22Rv1 (cell line): ENCODE data around the gene KPNB1.

Experiments used
- H3K27ac ChIP-seq: fragments of 450-650 bp; 2 replicates; pipeline ENCODE4 v1.5.1; 2017
- ZFX ChIP-seq: fragments of 450-650 bp; IDR thresholded peaks from 2 replicates; pipeline ENCODE4 v1.6.1; 2017; ENCODE audit warnings: antibody characterized with exemption, borderline replicate concordance
- TF ChIP-seq, protein P1 (sequence below): fragments of 450-650 bp; IDR thresholded peaks from 2 replicates; pipeline ENCODE4 v1.5.1; 2017; ENCODE audit warnings: mild to moderate bottlenecking

KPNB1 gene

DNA sequence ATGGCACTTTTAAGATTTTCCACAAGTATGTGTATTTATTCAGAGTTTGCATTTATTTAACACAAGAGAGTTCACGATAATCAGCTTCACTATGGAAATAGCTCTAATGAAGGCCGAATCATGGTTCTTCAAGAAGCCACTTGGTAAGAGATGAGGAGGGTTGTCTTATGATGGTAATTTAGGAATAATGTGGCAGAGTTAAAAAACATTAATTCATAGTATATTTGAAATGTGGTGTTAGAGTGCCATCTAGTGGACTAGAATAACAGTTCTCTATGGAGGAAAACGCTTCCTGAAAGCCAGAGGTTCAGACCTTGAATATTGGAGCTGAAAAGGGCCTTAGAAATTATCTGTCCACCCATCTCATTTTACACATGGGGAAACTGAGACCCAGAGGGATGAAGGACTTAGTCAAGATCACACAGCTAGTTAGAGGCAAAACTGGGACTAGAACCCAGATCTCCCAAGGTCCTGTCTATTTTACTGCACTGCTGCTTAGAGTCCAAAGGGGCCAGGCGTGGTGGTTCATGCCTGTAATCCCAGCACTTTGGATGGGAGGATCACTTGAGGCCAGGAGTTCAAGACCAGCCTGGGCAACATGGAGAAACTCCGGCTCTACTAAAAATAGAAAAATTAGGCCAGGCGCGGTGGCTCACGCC lies 33.8 kb upstream of the KPNB1 start:
- no peak overlapping the region for H3K27ac ChIP-seq
- TF ChIP-seq, protein P1, sequence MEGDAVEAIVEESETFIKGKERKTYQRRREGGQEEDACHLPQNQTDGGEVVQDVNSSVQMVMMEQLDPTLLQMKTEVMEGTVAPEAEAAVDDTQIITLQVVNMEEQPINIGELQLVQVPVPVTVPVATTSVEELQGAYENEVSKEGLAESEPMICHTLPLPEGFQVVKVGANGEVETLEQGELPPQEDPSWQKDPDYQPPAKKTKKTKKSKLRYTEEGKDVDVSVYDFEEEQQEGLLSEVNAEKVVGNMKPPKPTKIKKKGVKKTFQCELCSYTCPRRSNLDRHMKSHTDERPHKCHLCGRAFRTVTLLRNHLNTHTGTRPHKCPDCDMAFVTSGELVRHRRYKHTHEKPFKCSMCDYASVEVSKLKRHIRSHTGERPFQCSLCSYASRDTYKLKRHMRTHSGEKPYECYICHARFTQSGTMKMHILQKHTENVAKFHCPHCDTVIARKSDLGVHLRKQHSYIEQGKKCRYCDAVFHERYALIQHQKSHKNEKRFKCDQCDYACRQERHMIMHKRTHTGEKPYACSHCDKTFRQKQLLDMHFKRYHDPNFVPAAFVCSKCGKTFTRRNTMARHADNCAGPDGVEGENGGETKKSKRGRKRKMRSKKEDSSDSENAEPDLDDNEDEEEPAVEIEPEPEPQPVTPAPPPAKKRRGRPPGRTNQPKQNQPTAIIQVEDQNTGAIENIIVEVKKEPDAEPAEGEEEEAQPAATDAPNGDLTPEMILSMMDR: peak; percentile 79
- no peak for TF ChIP-seq ZFX

- TF ChIP-seq, protein P1: peak; percentile 35
- TF ChIP-seq ZFX: no peak
- H3K27ac ChIP-seq: no peak overlapping the region
These were observed 31.3 kb upstream of the KPNB1 start for GRCh38 chr17:47618410-47618809.

- no peak overlapping the region for H3K27ac ChIP-seq
- no peak for TF ChIP-seq ZFX
- TF ChIP-seq, protein P1: no peak
These were observed 29.0 kb upstream of the KPNB1 start for GRCh38 chr17:47620503-47621245.

DNA sequence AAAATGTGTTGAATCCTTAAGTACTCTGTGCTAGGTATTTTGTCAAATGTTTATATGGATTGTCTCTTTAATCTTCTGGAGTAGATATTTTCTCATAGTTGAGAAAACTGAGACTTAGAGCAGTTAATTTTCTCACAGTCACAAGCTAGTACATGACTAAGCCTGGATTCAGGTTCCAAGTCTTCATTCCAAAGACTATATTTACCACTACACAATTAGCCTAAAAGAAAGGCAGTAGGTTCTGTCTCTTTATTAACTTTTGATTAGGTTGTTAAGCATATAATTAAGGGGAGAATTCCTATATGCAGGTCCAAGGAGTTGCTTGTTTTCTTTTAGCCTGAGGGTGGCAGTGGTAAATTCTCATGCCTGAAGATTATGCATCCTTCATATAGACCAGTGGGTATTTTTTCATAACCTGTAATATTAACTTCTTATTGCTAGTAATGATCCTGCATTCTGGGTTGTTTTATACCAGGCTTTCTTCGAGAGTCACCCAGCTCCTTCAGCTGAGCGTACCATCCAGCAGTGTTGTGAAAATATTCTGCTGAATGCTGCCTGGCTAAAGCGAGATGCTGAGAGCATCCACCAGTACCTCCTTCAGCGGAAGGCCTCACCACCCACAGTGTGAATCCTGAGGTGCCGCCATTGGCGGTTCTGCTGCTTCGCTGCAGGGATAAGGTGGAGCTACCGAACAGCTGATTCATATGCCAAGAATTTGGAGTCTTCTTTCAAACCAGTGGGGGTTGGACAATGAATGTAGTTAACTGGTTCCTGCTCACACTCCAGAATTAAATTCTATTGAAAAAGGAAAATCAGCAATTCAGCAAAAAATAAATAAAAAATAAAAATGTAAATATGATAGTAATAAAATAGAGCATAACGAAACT lies 28.2 kb upstream of the KPNB1 start:
- TF ChIP-seq ZFX: no peak
- TF ChIP-seq, protein P1: peak; percentile 9; the same call in 1 of the 2 replicates
- H3K27ac ChIP-seq: no peak overlapping the region; the same call in 1 of the 2 replicates

GRCh38 chr17:47622180-47622549 lies 27.6 kb upstream of the KPNB1 start:
- H3K27ac ChIP-seq: no peak overlapping the region; the same call in 1 of the 2 replicates
- TF ChIP-seq ZFX: no peak
- TF ChIP-seq, protein P1: no peak

GRCh38 chr17:47624727-47625068 lies 25.0 kb upstream of the KPNB1 start:
- TF ChIP-seq ZFX: no peak
- TF ChIP-seq, protein P1: no peak
- H3K27ac ChIP-seq: no peak overlapping the region
